ENCODE results near the gene USP10. TPM values are rescaled to one million over a fixed set of nuclear protein-coding genes. Genes with fewer than 3 reads are reported as not detected.

USP10 gene
- total and polyA plus RNA-seq, 4 donors, result 28.2 to 46.1 (median 42.0) TPM

GRCh38 chr16:84817613-84818012 is 117.8 kb downstream of the USP10 start:
- WGBS, result 51% methylated on average over 2 of the region's 2 CpGs
- Histone ChIP-seq H3K9me3 (ENCODE audit: control insufficient read depth in 4 of 4, low read length in 3 of 4) (no peaks in the 10 kb centered on the region), H3K36me3 (ENCODE audit: control insufficient read depth in 4 of 4, insufficient read depth in 3 of 4, low read depth in 1 of 4, low read length in 3 of 4) (no peaks in the 10 kb centered on the region), H3K9ac (ENCODE audit: low read depth in 1 of 2, low read length in 2 of 2) (no peak overlapping the region), H3K4me3 (ENCODE audit: low read depth in 1 of 3, low read length in 3 of 3) (no peak overlapping the region), H3K27me3 (ENCODE audit: control insufficient read depth in 4 of 4, insufficient read depth in 4 of 4, low read length in 3 of 4) (peaks cover 0 to 3% (median 2%) of the 10 kb centered on the region in 4 donors), H3K27ac (ENCODE audit: low read depth in 1 of 2, low read length in 2 of 2) (no peak overlapping the region), H3K4me1 (ENCODE audit: control insufficient read depth in 4 of 4, insufficient read depth in 4 of 4, low read length in 3 of 4) (peaks cover 0 to 6% (median 4%) of the 10 kb centered on the region in 4 donors)
- TF ChIP-seq EGR1 (IDR thresholded peaks at IDR 0.05; ENCODE audit: low read depth in 2 of 2), result no peak
- no peak for TF ChIP-seq ZBTB33 (IDR thresholded peaks at IDR 0.05)
- TF ChIP-seq, protein P1, sequence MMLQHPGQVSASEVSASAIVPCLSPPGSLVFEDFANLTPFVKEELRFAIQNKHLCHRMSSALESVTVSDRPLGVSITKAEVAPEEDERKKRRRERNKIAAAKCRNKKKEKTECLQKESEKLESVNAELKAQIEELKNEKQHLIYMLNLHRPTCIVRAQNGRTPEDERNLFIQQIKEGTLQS (IDR thresholded peaks at IDR 0.05), result no peak
- TF ChIP-seq HNF4G (IDR thresholded peaks at IDR 0.05), result no peak
- TF ChIP-seq RXRA (IDR thresholded peaks at IDR 0.05), result no peak
- TF ChIP-seq RAD21 (IDR thresholded peaks at IDR 0.05), result no peak
- no peak for TF ChIP-seq CTCF (IDR thresholded peaks at IDR 0.05; ENCODE audit: low read depth, low read length, missing input control)
- TF ChIP-seq, protein P2, sequence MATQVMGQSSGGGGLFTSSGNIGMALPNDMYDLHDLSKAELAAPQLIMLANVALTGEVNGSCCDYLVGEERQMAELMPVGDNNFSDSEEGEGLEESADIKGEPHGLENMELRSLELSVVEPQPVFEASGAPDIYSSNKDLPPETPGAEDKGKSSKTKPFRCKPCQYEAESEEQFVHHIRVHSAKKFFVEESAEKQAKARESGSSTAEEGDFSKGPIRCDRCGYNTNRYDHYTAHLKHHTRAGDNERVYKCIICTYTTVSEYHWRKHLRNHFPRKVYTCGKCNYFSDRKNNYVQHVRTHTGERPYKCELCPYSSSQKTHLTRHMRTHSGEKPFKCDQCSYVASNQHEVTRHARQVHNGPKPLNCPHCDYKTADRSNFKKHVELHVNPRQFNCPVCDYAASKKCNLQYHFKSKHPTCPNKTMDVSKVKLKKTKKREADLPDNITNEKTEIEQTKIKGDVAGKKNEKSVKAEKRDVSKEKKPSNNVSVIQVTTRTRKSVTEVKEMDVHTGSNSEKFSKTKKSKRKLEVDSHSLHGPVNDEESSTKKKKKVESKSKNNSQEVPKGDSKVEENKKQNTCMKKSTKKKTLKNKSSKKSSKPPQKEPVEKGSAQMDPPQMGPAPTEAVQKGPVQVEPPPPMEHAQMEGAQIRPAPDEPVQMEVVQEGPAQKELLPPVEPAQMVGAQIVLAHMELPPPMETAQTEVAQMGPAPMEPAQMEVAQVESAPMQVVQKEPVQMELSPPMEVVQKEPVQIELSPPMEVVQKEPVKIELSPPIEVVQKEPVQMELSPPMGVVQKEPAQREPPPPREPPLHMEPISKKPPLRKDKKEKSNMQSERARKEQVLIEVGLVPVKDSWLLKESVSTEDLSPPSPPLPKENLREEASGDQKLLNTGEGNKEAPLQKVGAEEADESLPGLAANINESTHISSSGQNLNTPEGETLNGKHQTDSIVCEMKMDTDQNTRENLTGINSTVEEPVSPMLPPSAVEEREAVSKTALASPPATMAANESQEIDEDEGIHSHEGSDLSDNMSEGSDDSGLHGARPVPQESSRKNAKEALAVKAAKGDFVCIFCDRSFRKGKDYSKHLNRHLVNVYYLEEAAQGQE (IDR thresholded peaks at IDR 0.05), result no peak
- no peak for TF ChIP-seq HNF4A (conservative IDR thresholded peaks at IDR 0.05)
- no peak for TF ChIP-seq MAX (IDR thresholded peaks at IDR 0.05)
- no peak for TF ChIP-seq FOXA1 (IDR thresholded peaks at IDR 0.05)
- TF ChIP-seq JUND (IDR thresholded peaks at IDR 0.05), result no peak
- no peak for TF ChIP-seq NR2F2 (IDR thresholded peaks at IDR 0.05)
- no peak for TF ChIP-seq YY1 (IDR thresholded peaks at IDR 0.05)
- no peak for DNase-seq (ENCODE audit: low spot score)

DNA sequence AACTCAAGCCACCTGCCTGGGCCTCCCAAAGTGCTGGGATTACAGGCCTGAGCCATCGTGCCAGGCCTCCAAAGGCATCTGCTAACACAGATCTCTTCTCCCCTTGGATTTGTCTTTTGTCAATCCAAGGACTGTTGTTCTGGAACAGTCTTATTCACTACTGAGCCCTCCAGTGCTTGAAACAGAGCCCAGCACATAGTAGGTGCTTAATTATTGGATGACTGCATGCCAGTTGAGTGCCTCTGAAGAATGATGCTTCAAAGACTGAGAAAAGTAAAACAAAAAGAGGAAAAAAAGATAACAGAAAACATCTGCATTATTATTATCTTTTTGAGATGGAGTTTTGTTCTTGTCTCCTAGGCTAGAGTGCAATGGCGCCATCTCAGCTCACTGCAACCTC is 118.3 kb downstream of the USP10 start:
- no peak overlapping the region for H3K9ac ChIP-seq (ENCODE audit: low read depth in 1 of 2, low read length in 2 of 2)
- no peak for TF ChIP-seq HNF4G (IDR thresholded peaks at IDR 0.05)
- TF ChIP-seq FOXA2 (IDR thresholded peaks at IDR 0.05), result no peak
- TF ChIP-seq JUND (IDR thresholded peaks at IDR 0.05), result no peak
- TF ChIP-seq EGR1 (IDR thresholded peaks at IDR 0.05; ENCODE audit: low read depth in 2 of 2), result no peak
- no peak for TF ChIP-seq CTCF (IDR thresholded peaks at IDR 0.05; ENCODE audit: low read depth, low read length, missing input control)
- TF ChIP-seq, protein P1 (IDR thresholded peaks at IDR 0.05), result no peak
- no peak for TF ChIP-seq MAX (IDR thresholded peaks at IDR 0.05)
- no peak for TF ChIP-seq NR2F2 (IDR thresholded peaks at IDR 0.05)
- no peak for DNase-seq (ENCODE audit: low spot score)
- peaks cover 0 to 6% (median 4%) of the 10 kb centered on the region in 4 donors for H3K4me1 ChIP-seq (ENCODE audit: control insufficient read depth in 4 of 4, insufficient read depth in 4 of 4, low read length in 3 of 4)
- H3K27me3 ChIP-seq (ENCODE audit: control insufficient read depth in 4 of 4, insufficient read depth in 4 of 4, low read length in 3 of 4), result peaks cover 0 to 3% (median 2%) of the 10 kb centered on the region in 4 donors
- no peaks in the 10 kb centered on the region for H3K9me3 ChIP-seq (ENCODE audit: control insufficient read depth in 4 of 4, low read length in 3 of 4)
- H3K4me3 ChIP-seq (ENCODE audit: low read depth in 1 of 3, low read length in 3 of 3), result no peak overlapping the region
- H3K36me3 ChIP-seq (ENCODE audit: control insufficient read depth in 4 of 4, insufficient read depth in 3 of 4, low read depth in 1 of 4, low read length in 3 of 4), result no peaks in the 10 kb centered on the region
- H3K27ac ChIP-seq (ENCODE audit: low read depth in 1 of 2, low read length in 2 of 2), result no peak overlapping the region
- WGBS, result 72% methylated on average over 2 of the region's 2 CpGs

Measured in liver (tissue), 9 donors.